ENCODE measurements around the gene KAZN. TPM values are rescaled to one million over a fixed set of nuclear protein-coding genes. Genes with fewer than 3 reads are reported as not detected.

The KAZN gene
- total and polyA plus RNA-seq, 8 donors = 11.1 to 37.5 (median 30.2) TPM

- Histone ChIP-seq H3K36me3 (no peaks in the 10 kb centered on the region), H3K27ac (peak overlapping the region in 1 of 2 donors; percentile 72), H3K9me3 (no peaks in the 10 kb centered on the region), H3K27me3 (no peaks in the 10 kb centered on the region), H3K4me3 (no peak overlapping the region), H3K4me1 (peaks cover 0 to 27% of the 10 kb centered on the region in 2 donors)
- DNase-seq = peak in 1 of 4 donors; percentile 72
- intact Hi-C loops (cut with DNase I) = no loop called here
- no peak for ATAC-seq
- no peak for TF ChIP-seq CTCF (IDR thresholded peaks at IDR 0.05)
These were observed 418.0 kb downstream of the KAZN start for GRCh38 chr1:15016526-15016925.

GRCh38 chr1:15017120-15017519 lies 418.6 kb downstream of the KAZN start:
- H3K27me3 ChIP-seq = no peaks in the 10 kb centered on the region
- peak overlapping the region in 1 of 2 donors; percentile 72 for H3K27ac ChIP-seq
- intact Hi-C loops (cut with DNase I) = no loop called here
- no peaks in the 10 kb centered on the region for H3K36me3 ChIP-seq
- H3K4me3 ChIP-seq = no peak overlapping the region
- DNase-seq (no peak), ATAC-seq (no peak)
- no peaks in the 10 kb centered on the region for H3K9me3 ChIP-seq
- no peak for TF ChIP-seq CTCF (IDR thresholded peaks at IDR 0.05)
- H3K4me1 ChIP-seq = peaks cover 0 to 32% of the 10 kb centered on the region in 2 donors

DNA sequence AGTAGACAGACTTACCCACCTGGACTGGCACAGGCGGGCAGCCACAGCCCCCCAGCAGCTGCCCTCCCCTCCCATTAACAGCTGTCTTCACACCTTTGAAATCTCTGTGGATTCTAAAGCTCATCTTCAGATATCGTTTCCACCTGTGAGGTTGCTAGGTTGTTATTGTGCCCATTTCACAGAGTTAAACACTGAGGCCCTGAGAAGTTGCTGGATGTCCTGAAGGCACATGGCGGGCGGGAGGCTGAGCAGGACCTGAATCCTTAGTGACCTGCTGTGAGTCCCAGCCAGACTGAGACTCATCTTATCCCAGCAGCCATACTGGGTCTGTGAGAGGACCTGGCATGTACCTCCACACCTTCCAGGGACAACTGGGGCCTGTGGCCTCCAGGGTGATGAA lies 420.3 kb downstream of the KAZN start:
- Histone ChIP-seq H3K4me3 (no peak overlapping the region), H3K9me3 (no peaks in the 10 kb centered on the region), H3K27ac (no peak overlapping the region), H3K36me3 (no peaks in the 10 kb centered on the region), H3K4me1 (peaks cover 0 to 45% of the 10 kb centered on the region in 2 donors), H3K27me3 (no peaks in the 10 kb centered on the region)
- intact Hi-C loops (cut with DNase I) = no loop called here
- no peak for TF ChIP-seq CTCF (IDR thresholded peaks at IDR 0.05)
- DNase-seq (peak in 1 of 4 donors; percentile 44), ATAC-seq (no peak)

- DNase-seq (peak in 1 of 4 donors; percentile 50), ATAC-seq (peak; percentile 14)
- H3K27ac ChIP-seq = no peak overlapping the region
- no peak for TF ChIP-seq CTCF (IDR thresholded peaks at IDR 0.05)
- H3K4me1 ChIP-seq = peaks cover 0 to 37% of the 10 kb centered on the region in 2 donors
- no peaks in the 10 kb centered on the region for H3K27me3 ChIP-seq
- H3K9me3 ChIP-seq = no peaks in the 10 kb centered on the region
- H3K4me3 ChIP-seq = no peak overlapping the region
- intact Hi-C loops (cut with DNase I) = loop anchor here in 1 of 2 donors (5.0 kb wide), 1 partner anchor 94 kb away; no protein-coding TSS in a partner anchor
- H3K36me3 ChIP-seq = no peaks in the 10 kb centered on the region
These were observed 422.7 kb downstream of the KAZN start for GRCh38 chr1:15020943-15021745.

GRCh38 chr1:15022048-15022447 lies 423.6 kb downstream of the KAZN start:
- Histone ChIP-seq H3K4me3 (no peak overlapping the region), H3K27me3 (no peaks in the 10 kb centered on the region), H3K27ac (no peak overlapping the region), H3K4me1 (peaks cover 0 to 33% of the 10 kb centered on the region in 2 donors), H3K9me3 (no peaks in the 10 kb centered on the region), H3K36me3 (no peaks in the 10 kb centered on the region)
- ATAC-seq (no peak), DNase-seq (peak in 1 of 4 donors; percentile 69)
- no peak for TF ChIP-seq CTCF (IDR thresholded peaks at IDR 0.05)
- intact Hi-C loops (cut with DNase I) = loop anchor here in 1 of 2 donors (5.0 kb wide), 1 partner anchor 95 kb away; no protein-coding TSS in a partner anchor

All from left lung (tissue), 10 donors.